ENCODE data around the gene DAPK2.

DNA sequence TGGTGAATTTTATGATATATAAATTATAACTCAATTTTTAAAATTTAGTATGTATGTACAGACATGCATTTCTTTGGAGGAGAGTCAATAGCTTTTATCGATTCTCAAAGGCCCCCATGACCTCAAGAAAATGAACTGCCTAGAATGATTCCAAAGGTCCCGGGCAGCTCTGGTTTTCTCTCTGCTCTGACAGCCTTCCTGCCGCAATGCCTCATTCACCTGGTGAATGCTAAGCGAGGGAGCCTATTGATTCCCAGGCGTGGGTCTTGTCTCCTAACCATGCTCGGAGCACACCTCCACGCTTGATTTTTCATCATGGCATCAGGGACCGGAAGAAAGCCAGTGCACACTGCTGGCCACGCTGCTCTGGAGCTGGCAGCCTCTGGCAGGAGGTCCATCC, 132.9 kb downstream of the DAPK2 start:
- TF ChIP-seq, protein P1, sequence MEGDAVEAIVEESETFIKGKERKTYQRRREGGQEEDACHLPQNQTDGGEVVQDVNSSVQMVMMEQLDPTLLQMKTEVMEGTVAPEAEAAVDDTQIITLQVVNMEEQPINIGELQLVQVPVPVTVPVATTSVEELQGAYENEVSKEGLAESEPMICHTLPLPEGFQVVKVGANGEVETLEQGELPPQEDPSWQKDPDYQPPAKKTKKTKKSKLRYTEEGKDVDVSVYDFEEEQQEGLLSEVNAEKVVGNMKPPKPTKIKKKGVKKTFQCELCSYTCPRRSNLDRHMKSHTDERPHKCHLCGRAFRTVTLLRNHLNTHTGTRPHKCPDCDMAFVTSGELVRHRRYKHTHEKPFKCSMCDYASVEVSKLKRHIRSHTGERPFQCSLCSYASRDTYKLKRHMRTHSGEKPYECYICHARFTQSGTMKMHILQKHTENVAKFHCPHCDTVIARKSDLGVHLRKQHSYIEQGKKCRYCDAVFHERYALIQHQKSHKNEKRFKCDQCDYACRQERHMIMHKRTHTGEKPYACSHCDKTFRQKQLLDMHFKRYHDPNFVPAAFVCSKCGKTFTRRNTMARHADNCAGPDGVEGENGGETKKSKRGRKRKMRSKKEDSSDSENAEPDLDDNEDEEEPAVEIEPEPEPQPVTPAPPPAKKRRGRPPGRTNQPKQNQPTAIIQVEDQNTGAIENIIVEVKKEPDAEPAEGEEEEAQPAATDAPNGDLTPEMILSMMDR (conservative IDR thresholded peaks at IDR 0.05 in 1 of 2, IDR thresholded peaks at IDR 0.05 in 1 of 2; ENCODE audit: low read depth in 1 of 2, low read length in 2 of 2): no peak
- TF ChIP-seq EZH2 (IDR thresholded peaks at IDR 0.05; ENCODE audit: low read length, missing control alignments): no peak

Data from fibroblast of lung (primary cell).